Omental fat pad (tissue), 4 donors: ENCODE results near the gene LOC101059915. TPM values are rescaled to one million over a fixed set of nuclear protein-coding genes. Genes with fewer than 3 reads are reported as not detected.
"Not testable (repeated sequence)": the region's sequence is repeated elsewhere in the genome, so short reads cannot be mapped to it uniquely, and the experiment has no call there.

ENCODE experiments used
- ATAC-seq: fragments of 150-250 bp; one replicate; pipeline ENCODE4 v1.9.1; 2016; ENCODE audit warnings: mild to moderate bottlenecking, moderate library complexity; ENCODE audit not compliant: low FRiP score
- DNase-seq: peaks from one replicate; pipeline ENCODE4 v3.0.0-alpha.2; 2019; ENCODE audit warnings: low spot score
- small RNA-seq: library from RNA; depleted of rRNA; stranded (forward); fragments of <200 nt; gene quantifications from one replicate; pipeline ENCODE3, GENCODE V24; 2016
- total RNA-seq, 4 donors: library from RNA; depleted of rRNA; stranded (reverse); fragments of >200 nt; gene quantifications; one replicate each; pipeline ENCODE4 v1.1.0, GENCODE V29; 2016
- TF ChIP-seq, protein P1 (sequence below), 3 donors: fragments of 450-650 bp; IDR thresholded peaks; one replicate each; pipeline ENCODE4 v1.5.1; 2016 to 2017; ENCODE audit warnings: antibody characterized with exemption in 3 of 3, mild to moderate bottlenecking in 3 of 3, moderate library complexity in 2 of 3

Gene LOC101059915

DNA sequence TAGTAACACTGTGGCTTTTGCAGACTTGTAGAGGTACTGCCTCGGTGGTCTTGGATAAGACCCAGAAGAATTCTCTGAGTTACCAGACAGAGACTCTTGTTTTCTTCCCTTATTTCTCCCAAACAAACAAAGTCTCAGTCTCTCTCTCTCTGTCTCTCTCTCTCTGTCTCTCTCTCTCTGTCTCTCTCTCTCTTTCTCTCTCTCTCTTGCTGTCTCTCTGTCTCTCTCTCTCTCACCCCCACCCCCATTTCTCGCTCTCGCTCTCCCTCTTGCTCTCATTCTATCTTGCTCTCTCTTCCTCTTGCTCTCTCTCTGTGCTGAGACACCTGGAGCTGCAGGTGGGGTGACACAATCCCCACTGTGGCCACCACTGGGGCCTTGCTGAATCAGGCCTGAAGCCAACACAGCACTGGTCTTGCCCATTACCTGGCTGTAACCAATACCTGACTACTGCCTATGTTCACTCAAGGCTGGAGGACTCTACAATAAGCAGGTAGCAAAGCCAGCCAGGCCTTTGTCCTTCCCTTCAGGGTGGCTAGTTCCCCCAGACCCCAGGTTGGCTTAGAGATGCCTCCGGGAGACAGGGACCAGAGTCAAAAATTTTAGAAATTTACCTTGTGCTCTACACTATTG is 12.3 kb downstream of the LOC101059915 start:
- TF ChIP-seq, protein P1, sequence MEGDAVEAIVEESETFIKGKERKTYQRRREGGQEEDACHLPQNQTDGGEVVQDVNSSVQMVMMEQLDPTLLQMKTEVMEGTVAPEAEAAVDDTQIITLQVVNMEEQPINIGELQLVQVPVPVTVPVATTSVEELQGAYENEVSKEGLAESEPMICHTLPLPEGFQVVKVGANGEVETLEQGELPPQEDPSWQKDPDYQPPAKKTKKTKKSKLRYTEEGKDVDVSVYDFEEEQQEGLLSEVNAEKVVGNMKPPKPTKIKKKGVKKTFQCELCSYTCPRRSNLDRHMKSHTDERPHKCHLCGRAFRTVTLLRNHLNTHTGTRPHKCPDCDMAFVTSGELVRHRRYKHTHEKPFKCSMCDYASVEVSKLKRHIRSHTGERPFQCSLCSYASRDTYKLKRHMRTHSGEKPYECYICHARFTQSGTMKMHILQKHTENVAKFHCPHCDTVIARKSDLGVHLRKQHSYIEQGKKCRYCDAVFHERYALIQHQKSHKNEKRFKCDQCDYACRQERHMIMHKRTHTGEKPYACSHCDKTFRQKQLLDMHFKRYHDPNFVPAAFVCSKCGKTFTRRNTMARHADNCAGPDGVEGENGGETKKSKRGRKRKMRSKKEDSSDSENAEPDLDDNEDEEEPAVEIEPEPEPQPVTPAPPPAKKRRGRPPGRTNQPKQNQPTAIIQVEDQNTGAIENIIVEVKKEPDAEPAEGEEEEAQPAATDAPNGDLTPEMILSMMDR (IDR thresholded peaks at IDR 0.05), result no peak
- ATAC-seq (no peak), DNase-seq (no peak)

DNA sequence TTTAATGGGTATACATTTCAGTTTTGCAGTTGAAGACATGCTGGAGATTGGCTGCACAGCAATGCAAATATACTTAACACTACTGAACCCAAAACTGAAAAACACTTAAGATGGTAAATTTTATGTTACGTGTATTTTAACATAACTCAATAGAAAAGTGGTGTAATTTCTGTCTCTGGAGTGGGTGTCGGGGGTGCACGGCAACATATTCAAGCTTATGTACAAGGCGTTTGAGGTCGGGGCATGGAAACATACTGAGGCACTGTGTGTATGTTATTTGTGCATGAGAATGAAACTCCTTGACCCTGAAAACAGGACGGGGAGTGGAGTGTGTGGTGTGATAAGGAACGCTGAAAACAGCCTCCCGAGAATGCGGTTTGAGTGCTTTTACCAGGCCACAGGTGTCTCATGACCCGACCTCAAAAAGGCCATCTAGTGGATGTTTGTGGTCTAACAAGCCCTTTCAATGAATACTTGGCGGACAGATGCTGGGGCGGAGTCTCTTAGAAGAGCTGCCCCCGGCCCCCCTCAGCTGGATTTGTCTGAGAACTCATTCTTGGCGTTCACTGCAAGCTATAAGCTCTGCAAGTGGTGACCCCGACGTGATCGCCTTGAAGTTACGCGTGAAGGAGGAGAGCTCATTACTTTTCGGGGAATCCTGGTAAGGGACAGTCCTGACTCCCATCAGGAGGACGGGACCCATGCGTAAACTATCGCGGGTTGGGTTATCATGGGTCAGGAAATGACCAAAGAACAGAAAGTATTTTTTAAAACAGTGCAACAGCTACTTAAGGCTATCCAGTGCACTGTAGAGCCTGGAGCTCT is 29.5 kb downstream of the LOC101059915 start:
- not testable (repeated sequence) for DNase-seq, ATAC-seq

DNA sequence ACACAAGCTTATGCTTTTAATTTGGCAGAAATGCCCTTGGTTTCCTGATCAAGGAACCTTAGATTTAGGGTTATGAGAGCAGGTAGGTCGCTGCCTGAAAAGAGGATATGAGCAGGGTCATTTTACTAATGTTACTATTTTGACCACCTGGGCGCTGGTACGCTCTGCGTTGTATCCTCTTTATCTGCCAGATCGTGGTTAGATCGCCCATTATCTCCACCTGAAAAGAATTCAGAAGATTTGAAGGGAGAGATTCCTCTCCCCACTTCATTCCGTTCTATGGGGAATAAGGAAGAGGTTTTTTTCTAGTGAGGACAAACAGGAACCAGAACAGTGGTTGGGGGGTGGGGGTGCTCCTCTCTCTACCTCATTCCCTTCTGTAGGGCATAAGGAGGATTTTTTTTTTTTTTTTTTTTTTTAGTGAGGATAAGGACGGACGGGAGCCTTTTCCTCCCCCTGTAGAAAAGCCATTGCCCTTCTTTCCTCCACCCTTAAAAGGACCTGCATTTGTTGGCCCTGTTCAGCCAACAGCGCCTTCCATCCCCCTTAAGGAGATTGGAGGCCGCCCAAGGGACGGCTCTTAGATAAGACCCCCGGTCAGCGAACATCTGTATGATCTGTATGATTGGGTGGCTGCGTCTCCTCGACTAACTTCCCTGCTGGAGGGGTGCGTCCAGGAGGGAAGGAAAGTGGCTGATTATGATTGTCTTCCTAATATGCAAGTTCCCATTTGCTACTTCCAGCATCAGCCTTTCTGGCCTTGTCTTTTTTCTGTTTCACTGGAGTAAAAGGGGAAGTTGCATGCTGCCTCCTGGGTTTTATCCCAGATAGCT is 30.3 kb downstream of the LOC101059915 start:
- ATAC-seq, DNase-seq: not testable (repeated sequence)

DNA sequence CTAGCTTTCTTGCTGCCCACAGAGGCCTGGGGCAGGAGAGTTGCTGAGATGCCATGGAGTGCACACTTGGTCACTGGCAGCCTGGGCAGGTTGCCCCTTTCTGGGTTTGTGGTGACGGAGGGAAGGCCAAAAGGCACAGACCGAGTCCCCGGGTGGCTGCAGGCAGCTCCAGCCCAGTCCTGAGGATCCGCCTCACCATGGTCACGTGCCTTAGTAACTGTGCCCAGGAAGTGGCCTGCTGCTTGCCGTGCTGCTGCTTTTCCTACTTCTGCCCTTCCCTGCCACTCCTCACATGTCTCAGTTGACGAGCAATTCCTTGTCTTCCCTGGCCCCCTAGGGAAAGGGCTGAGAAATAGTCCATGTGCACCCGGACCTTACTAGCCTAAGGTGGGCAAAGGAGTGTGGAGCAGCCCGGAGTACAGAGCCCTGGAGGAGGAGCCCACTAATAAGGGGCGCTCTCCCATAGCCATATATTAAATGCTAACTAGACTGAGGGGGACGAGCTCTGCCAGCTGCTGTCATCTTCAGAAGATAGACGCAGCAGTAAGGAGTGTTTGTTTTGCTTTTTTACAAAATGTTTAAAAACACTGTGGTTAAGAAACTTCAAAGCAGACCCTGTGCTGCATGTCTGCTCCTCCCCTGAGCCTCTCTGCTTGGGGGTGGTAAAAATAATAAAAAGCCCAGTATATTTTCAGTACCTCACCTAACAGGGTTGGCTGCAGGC is 31.1 kb downstream of the LOC101059915 start:
- not testable (repeated sequence) for ATAC-seq, DNase-seq

DNA sequence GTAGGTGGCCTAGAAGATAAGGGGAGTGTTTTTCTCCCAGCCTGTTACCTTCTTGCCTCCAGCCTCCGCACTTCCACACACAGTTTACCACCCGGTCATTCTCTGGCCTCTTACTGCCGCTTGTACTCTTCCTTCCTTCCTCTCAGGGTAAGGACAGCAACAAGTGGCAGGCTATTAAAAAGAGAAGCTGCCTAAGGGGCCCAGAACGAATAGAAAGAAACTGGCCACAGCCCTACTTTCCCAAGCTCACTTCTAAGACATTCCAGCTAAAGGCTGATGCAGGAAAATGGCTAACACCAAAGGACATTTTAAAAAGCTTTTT is 31.6 kb downstream of the LOC101059915 start:
- DNase-seq, ATAC-seq: not testable (repeated sequence)

DNA sequence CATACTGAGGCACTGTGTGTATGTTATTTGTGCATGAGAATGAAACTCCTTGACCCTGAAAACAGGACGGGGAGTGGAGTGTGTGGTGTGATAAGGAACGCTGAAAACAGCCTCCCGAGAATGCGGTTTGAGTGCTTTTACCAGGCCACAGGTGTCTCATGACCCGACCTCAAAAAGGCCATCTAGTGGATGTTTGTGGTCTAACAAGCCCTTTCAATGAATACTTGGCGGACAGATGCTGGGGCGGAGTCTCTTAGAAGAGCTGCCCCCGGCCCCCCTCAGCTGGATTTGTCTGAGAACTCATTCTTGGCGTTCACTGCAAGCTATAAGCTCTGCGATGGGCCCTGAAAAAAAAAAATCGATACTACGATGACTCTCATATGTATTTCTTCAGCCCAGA is 35.5 kb downstream of the LOC101059915 start:
- not testable (repeated sequence) for ATAC-seq, DNase-seq

DNA sequence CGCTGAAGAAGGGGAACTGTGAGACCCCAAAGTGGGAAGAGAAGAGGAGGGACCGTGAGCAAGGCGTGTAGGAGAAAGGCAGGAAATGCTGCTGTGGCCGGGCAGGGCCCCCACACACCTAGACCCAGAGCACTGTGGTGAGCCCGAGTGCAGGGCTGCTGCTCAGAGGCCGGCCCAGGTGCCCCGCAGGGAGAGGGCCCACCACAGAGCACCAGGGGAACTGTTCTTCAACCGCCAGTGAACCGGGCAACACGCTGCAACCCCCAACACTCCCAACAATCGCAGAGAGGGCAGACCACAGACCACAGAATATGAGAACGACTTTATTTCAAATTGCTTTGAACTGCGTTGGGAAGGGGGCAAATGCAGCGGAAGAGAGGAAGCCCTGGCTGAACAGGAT is 46.7 kb downstream of the LOC101059915 start:
- DNase-seq, ATAC-seq: not testable (repeated sequence)

DNA sequence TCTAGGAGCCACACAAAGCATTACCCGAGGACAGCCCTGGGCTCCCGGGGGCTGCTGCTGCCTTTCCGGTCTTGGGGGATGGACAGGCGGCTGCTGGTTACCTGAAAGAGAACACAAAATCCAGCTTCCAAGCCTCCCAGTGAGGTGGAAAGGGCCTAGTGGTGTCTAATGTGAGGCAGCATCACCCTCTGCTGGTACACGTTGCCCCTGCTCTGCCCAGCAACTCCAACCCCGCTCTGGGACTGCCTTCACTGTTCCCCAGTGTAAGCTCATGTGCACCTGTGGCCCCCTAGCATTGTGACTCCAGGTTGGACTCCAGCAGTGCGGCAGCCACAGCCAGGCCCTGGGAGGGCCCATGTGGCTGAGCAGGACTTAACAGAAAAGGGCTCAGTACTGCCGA is 48.2 kb downstream of the LOC101059915 start:
- DNase-seq, ATAC-seq: not testable (repeated sequence)

DNA sequence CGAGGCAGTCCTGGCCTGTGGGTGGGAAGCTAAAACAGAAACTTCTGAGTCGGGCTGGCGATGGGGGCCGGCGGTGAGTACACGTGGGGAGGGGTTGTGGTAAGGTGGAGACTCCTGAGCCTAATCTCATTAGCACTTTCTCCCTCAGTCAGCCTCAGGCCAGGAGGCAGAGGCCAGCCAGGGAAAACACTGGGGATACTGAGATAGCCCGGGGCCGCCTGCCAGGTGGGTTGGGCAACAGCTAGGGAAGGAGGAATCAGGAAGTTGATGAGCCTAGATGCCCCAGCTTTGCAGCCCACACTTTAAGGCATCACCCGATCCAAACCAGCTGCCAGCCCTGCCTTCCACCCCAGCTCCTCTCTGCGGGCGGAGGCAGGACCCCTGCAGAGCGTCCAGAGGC is 49.0 kb downstream of the LOC101059915 start:
- ATAC-seq, result peak; percentile 56
- DNase-seq, result not testable (repeated sequence)

DNA sequence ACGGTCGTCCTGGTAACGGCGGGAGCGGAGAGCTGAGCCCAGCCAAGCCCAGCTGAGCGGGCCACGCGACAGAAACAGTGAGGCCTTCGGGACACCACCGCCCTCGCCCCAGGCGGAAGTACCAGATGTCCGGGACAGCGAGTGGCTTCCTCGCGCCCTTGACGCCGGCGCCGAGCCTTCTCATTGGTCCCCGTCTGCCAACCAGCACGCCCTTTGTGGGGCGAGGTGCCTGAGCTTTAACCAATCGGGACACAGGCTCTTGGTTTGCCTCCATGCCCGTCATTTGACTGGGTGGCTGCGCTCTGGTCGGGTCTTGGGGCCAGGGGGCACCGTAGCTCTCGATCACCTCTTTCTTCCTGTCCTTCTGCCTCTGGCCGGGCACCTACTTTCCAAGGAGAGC is 50.8 kb downstream of the LOC101059915 start, which contains the start of gene CXorf49:
TSS of gene CXorf49 (minus strand) at position 101 of the 400 bp plus-strand sequence. CDS start 134 bp downstream, outside the sequence.
- ATAC-seq, DNase-seq: not testable (repeated sequence)

DNA sequence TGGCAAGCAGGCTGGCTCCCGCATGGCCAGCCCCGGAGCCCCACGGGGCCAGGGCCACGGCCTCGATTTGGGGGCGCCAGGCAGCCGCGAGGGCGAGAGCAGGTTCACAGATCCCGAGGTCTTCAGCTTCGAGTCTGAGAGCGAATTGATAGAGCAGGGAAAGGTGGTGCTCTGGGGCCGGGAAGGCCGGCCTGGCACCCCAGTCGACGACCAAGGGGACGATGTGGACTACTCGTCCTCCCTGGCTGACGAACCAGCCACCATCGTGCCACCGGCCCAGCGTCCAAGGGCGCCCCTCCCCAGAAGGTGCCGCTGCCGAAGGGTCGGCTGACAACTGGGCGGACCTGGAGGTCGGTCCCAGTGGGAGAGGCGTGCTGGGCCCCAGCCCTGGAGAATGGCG is 51.8 kb downstream of the LOC101059915 start:
- ATAC-seq, DNase-seq: not testable (repeated sequence)

DNA sequence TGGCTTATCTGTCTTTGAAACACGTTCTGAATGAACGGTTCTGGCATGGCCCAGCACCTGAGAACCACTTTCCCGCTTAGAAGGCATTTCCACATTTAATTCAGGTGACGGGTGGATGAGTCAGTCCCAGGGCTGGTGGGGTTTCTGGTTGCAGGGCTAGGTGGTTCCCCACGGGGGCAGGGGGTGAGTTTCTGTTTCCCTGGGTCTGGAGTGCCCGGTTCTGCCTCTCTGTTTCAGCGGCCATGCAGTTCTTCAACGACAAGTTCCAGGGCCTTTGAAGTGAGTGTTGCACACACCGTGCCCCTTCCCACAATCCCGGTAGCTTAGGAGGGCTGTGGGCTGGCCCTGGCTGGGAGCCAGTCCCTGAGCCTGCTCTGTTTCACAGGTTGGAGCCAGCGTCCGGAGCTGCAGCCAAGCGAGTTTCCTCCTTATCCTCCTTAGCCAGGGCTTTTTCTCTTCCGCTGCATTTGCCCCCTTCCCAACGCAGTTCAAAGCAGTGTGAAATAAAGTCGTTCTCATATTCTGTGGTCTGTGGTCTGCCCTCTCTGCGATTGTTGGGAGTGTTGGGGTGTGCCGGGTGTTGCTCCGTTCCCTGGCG is 53.0 kb downstream of the LOC101059915 start:
- ATAC-seq, DNase-seq: not testable (repeated sequence)

Small RNAs within 50 kb of the gene (small RNA-seq; reads per million reads assigned to genes)
- not detected for gene BX276092.4

Other genes starting within 250 kb of the LOC101059915 start
- 100 to 1,000 TPM; 139 to 209 (median 175) TPM for gene OGT, start 134.4 kb upstream of the LOC101059915 start, total RNA-seq
- 1 to 10 TPM; 2.8 to 6.3 (median 4.2) TPM for gene GCNA, start 89.1 kb upstream of the LOC101059915 start, total RNA-seq
- not detected for gene CXCR3, start 49.0 kb upstream of the LOC101059915 start, total RNA-seq
- not detected for gene CXorf49, start 50.7 kb downstream of the LOC101059915 start, total RNA-seq
- gene CXorf49B, start 95.8 kb downstream of the LOC101059915 start, total RNA-seq, result not detected
- gene NHSL2, start 243.3 kb downstream of the LOC101059915 start, total RNA-seq, result 10 to 100 TPM; 12.8 to 20.2 (median 14.0) TPM